HTR-8/SVneo (cell line): ENCODE measurements around the gene VTI1A.

ENCODE experiments used
- DNase-seq: peaks from one replicate; pipeline ENCODE4 v3.0.0; 2011; ENCODE audit warnings: low spot score, mixed read lengths; ENCODE audit not compliant: insufficient read length
- FAIRE-seq: peaks from 2 replicates; lab custom pipeline; 2011; peaks lifted over from hg19 to GRCh38; lab: Jason Lieb, UNC

The VTI1A gene

GRCh38 chr10:112663234-112664125 lies 216.5 kb downstream of the VTI1A start:
- FAIRE-seq (no peak), DNase-seq (no peak)

DNA sequence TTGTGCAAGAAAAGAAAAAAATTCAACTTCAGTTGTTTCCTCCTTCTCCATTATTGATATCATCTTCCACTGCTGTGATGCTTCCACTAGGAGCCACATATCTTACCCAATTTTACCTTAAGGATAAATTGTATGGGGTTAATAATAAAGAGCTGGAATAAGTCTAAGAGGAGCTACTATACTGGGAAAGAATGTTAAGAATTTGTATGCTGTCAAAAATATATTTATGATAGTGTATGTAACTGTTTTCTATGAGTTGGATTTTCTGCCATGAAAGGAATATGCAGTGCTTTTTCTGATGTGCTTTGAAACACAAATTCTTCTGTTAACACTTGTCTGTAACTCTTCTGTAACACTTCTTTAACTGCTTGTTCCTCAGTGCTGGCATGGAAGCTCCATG lies 219.1 kb downstream of the VTI1A start:
- FAIRE-seq (no peak), DNase-seq (no peak)

DNA sequence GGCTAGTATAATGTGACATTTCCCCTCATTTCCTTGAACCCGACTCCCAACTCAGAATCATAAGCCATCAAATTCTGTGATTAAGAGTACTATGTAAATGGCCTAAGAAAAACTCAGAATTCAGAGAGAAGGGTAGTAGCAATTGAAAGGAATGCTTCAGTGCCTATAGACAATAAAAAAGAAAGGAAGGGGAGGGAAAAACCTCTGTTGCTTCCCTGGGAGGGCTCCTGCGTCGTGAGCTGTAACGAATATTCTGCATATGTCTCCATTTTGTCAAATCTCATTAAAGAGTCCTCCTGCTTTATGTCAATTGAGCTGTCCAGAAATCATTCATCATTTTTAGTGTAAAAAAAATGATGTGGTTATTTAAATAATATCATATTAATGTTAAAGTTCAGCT lies 223.0 kb downstream of the VTI1A start:
- DNase-seq, result no peak
- no peak for FAIRE-seq

- DNase-seq, result no peak
- no peak for FAIRE-seq
These were observed 224.7 kb downstream of the VTI1A start for GRCh38 chr10:112671743-112672142.

DNA sequence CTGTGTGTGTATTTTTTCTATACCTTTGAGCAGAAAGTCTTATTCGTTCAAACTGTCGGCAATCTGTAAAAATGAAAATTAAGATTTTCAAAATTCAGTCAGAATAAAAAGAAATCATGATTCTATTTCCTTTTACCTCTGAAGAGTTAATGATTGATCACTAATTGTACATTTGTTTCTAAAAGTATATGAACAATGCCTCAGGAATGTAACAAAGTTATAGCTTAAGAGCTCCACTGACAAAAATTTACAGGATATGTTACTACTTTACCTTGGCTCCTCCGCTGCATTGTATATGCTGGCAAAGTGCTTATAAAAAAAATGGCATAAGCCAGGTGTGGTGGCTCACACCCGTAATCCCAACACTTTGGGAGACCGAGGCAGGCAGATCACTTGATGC lies 225.7 kb downstream of the VTI1A start:
- FAIRE-seq (no peak), DNase-seq (no peak)

DNA sequence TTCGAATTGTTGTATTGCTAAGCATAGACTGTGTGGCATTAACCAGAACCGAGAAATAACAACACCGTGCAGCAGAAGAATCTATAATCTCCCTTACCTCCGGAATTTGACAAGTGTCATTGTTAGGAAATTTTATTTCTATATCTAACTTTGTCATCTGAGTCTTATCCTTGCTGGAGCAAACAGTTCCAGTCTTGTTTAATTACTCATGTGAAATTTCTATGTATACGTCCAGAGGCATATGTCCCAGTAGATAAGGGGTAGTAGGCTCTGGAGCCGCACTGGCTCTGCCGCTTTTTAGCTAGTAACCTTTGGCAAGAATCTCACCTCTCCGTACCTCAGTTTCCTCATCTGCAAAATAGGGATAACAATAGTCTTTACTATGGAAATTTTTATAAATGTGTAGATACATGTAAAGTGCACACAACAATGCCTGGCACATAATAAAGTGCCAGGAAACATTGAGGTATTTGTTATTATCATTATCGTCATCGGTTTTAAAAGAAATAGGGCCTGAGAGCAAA lies 228.6 kb downstream of the VTI1A start:
- FAIRE-seq (no peak), DNase-seq (no peak)

- DNase-seq (no peak), FAIRE-seq (no peak)
These were observed 230.7 kb downstream of the VTI1A start for GRCh38 chr10:112677689-112678088.

GRCh38 chr10:112678581-112678980 lies 231.6 kb downstream of the VTI1A start:
- DNase-seq (no peak), FAIRE-seq (no peak)

- FAIRE-seq (no peak), DNase-seq (no peak)
These were observed 232.0 kb downstream of the VTI1A start for GRCh38 chr10:112678987-112679386.

DNA sequence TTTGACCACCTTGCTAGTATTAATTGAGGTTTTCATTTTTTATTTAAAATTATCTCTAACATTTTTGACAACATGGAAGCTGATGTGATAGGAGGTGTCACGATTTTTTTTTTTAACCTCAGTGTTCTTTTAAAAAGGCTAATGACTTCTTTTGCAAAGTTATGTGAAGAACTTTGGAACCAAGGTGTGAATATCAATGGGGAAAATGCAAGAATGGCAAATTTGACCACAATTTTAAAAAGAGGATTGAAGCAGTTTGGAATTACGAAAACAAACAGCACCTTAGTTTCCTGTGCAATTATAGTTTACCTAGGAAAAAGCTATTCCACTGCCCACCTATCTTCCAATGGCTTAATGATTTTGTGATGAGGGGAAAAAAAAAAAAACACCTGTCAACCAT lies 232.4 kb downstream of the VTI1A start:
- FAIRE-seq (no peak), DNase-seq (no peak)

GRCh38 chr10:112680586-112680985 lies 233.6 kb downstream of the VTI1A start:
- FAIRE-seq (no peak), DNase-seq (no peak)

DNA sequence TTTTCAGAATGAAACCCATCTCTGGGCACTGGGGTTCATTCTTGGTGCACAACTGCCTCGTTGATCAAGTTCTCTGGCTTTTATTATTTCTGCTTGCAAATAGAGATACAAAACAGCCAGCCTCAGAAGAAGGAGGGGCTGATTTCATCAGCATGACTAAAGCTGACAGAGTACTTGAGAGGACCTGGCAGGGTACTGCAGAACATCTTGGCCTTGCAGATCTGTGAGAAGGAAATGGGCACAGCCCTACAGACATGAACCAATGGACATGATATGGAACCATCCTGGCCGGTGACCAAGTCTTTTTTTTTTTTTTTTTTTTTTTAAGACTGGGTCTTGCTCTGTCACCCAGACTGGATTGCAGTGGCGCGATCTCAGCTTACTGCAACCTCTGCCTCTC lies 240.6 kb downstream of the VTI1A start:
- no peak for DNase-seq
- no peak for FAIRE-seq

DNA sequence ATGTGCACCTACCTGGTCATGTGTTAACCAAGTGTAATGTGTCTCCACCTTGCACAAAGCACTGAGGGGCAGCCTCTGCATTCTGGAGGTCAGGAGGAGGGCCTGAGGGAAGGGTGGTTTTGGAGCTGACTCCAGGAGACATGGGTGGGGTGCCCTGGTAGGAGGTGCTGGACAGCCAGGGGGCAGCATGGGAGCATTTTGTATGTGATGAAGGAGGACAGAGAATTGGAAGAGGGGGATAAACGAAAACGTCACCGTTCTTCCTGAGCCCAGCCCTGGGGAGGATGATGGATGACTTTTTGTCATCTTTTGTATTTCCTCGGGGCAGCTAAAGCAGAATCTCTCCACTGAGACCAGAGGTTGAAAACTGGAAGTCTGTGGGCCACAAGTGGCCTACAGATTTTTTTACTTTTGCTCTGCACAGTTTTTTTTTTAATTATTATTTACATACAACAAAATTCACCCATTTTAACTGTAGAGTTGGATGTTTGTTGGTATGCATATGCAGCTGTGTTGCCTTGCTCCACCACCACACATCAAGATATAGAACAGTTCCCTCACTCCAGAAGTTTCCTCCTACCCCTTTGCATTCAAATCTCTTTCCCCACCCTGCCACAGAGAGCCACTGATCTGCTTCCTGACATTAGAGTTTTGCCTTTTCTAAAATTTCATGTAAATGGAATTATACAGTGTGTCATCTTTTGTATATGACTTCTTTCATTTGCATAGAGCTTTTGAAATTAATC lies 242.5 kb downstream of the VTI1A start:
- DNase-seq (peak; percentile 15), FAIRE-seq (no peak)

DNA sequence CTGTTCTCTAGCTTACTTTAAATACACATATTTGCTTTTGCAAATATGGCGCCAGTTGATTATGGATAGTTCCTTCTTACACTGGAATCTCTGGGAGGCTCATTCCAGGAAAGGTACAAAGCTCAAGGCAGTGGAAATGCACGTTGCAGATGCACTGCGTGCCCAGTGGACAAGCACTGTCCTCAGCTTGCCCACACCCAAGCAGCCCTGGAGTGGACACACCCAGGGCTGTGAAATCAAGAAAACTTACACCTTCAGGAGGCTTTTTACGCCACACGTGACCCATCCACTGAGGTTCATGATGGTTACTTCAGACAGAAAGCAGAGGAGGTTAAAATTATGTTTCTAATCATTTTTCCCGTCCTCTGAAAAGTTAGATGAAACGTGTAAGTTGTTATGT lies 248.5 kb downstream of the VTI1A start:
- DNase-seq (no peak), FAIRE-seq (no peak)

GRCh38 chr10:112696592-112696991 lies 249.6 kb downstream of the VTI1A start:
- no peak for FAIRE-seq

DNA sequence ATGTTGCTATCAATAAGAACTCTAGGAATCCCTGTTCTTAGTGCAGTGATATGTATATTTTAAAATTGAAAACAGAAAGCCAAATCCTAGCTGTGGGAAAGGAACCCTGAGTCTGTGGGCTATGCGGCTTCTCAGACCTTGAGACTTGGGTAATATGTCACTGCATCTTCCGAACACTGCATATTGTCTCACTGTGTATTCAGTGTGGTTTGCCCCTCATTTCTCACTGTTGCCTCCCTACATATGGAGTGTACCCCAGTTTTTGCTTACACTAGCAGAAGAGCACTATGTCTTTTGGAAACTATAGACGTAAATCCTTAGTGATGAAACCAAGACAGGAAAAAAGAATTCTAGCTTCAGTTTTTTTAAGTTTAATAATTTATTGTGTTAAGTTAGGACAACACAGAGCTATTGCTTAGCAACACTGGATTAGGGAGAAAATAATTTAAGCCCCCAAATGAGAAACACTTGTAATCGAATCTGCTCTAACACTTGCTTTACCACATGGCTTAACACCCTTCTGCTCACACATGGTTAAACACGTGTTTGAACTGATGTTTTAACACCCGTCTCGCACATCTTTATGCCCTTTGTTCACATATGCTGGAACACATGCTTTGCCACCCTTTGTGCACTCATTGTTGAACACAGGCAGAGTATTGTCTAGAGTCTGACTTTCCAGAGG lies 251.3 kb downstream of the VTI1A start:
- DNase-seq (no peak), FAIRE-seq (no peak)

More at GRCh38 chr10:112696592-112696991, 249.6 kb downstream of the VTI1A start:
- no peak for DNase-seq

- DNase-seq (no peak), FAIRE-seq (no peak)
These were observed 251.8 kb downstream of the VTI1A start for GRCh38 chr10:112698818-112699164.

DNA sequence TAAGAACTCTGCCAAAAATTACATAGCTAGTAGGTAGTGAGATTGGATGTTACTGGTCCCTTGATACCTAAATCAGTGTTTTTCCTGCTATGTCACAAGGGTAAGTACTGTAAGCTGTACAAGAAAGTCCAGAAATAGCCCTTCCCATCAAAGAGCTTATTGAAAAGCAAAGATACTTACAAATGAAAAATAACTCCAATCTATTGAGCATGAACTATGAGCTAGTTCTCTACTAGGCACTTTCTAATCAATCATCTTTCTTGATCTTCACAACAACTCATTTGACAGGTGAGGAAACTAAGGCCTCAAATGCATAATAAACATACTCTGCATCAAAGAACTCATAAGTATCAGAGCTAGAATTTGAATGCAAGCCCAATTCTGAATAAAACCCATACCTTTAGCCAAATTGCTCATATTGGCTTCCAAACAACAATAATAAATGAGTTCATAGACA lies 253.2 kb downstream of the VTI1A start:
- DNase-seq, result no peak
- no peak for FAIRE-seq

GRCh38 chr10:112701211-112701877 lies 254.3 kb downstream of the VTI1A start:
- DNase-seq (no peak), FAIRE-seq (no peak)

- FAIRE-seq (no peak), DNase-seq (no peak)
These were observed 254.9 kb downstream of the VTI1A start for GRCh38 chr10:112701878-112702255.
